B cell (primary cell): ENCODE data around the gene DGAT2. TPM values are rescaled to one million over a fixed set of nuclear protein-coding genes. Genes with fewer than 3 reads are reported as not detected.

Experiments used
- ATAC-seq: fragments of 200-7000 bp; cut with Tn5 transposase; one replicate; pipeline ENCODE4 v1.10.0; 2021; ENCODE audit warnings: low read depth, mild to moderate bottlenecking, moderate number of reproducible peaks, moderate library complexity
- CTCF ChIA-PET: fragments of 350-600 bp; sonication (Branson Sonifier 250); formaldehyde crosslinking; loops from one replicate; lab custom pipeline; 2021; ENCODE audit warnings: antibody characterized with exemption, inconsistent platforms; lab: Charles Lee
- POLR2A ChIA-PET: fragments of 350-600 bp; sonication (Branson Sonifier 250); formaldehyde crosslinking; loops from one replicate; lab custom pipeline; 2021; ENCODE audit warnings: antibody characterized with exemption; lab: Charles Lee
- DNase-seq: peaks from one replicate; pipeline ENCODE4 v3.0.0; 2013
- H2AFZ ChIP-seq: 2 replicates; pipeline ENCODE4 v1.6.1; 2012; ENCODE audit warnings: mild to moderate bottlenecking, low read depth, low read length; ENCODE audit not compliant: insufficient read depth, poor library complexity, severe bottlenecking
- H3K27ac ChIP-seq, 2 donors: 1 replicate in 1 of 2; 2 replicates in 1 of 2; pipeline ENCODE4 v1.5.1; 2012 to 2013; ENCODE audit warnings: low read length in 2 of 2, mild to moderate bottlenecking in 2 of 2, moderate library complexity in 1 of 2
- H3K27me3 ChIP-seq, 4 experiments: fragments of 200-600 bp in 1 of 4; sonication (generic) in 1 of 4; replicated peaks in 1 of 4; 1 replicate in 2 of 4; 2 replicates in 2 of 4; pipeline versions ENCODE4 v1.6.1 to v1.7.0; 2013 to 2016; ENCODE audit warnings: low read length in 3 of 4, mild to moderate bottlenecking in 2 of 4, mixed read lengths in 1 of 4, moderate library complexity in 1 of 4; ENCODE audit not compliant: insufficient read depth in 4 of 4, control insufficient read depth in 3 of 4; ENCODE audit errors: control extremely low read depth in 1 of 4
- H3K36me3 ChIP-seq, 2 experiments: replicated peaks in 1 of 2; 1 replicate in 1 of 2; 2 replicates in 1 of 2; pipeline versions ENCODE4 v1.6.1 to v1.7.1; 2013; ENCODE audit warnings: low read length in 1 of 2; ENCODE audit not compliant: insufficient read depth in 2 of 2, control insufficient read depth in 1 of 2; ENCODE audit errors: control extremely low read depth in 1 of 2, extremely low read depth in 1 of 2
- H3K4me1 ChIP-seq, 2 donors: fragments of 200-600 bp in 1 of 2; sonication (generic) in 1 of 2; 1 replicate in 1 of 2; 2 replicates in 1 of 2; pipeline versions ENCODE4 v1.5.1 to v1.6.1; 2013 to 2017; ENCODE audit warnings: low read length in 2 of 2; ENCODE audit not compliant: control insufficient read depth in 2 of 2, insufficient read depth in 2 of 2
- H3K4me2 ChIP-seq: replicated peaks from 2 replicates; pipeline ENCODE3; 2012; ENCODE audit warnings: mild to moderate bottlenecking, low read depth, low read length; ENCODE audit not compliant: poor library complexity, severe bottlenecking
- H3K4me3 ChIP-seq, 5 experiments: fragments of 200-600 bp in 1 of 5; sonication (generic) in 1 of 5; 1 replicate in 3 of 5; 2 replicates in 2 of 5; pipeline versions ENCODE4 v1.5.1 to v1.7.0; 2011 to 2016; ENCODE audit warnings: low read length in 4 of 5, mild to moderate bottlenecking in 4 of 5, low read depth in 2 of 5, control low read depth in 1 of 5, moderate library complexity in 1 of 5; ENCODE audit not compliant: insufficient read depth in 1 of 5; ENCODE audit errors: control extremely low read depth in 1 of 5, extremely low read depth in 1 of 5
- H3K79me2 ChIP-seq: fragments of 200-600 bp; sonication (generic); one replicate; pipeline ENCODE4 v1.6.0; 2016; ENCODE audit warnings: low read length; ENCODE audit not compliant: control insufficient read depth, insufficient read depth
- H3K9ac ChIP-seq: fragments of 200-600 bp; sonication (generic); 2 replicates; pipeline ENCODE4 v1.6.1; 2017; ENCODE audit warnings: mild to moderate bottlenecking, low read length, moderate library complexity
- H3K9me3 ChIP-seq, 3 donors: one replicate each; pipeline versions ENCODE4 v1.6.1 to v1.7.1; 2013; ENCODE audit warnings: low read length in 2 of 3; ENCODE audit not compliant: control insufficient read depth in 2 of 3, insufficient read depth in 1 of 3; ENCODE audit errors: control extremely low read depth in 1 of 3
- H4K20me1 ChIP-seq: 2 replicates; pipeline ENCODE4 v1.6.0; 2012; ENCODE audit warnings: mild to moderate bottlenecking, low read length; ENCODE audit not compliant: insufficient read depth, control insufficient read depth, poor library complexity, severe bottlenecking
- H3K27ac Mint-ChIP-seq: one replicate; pipeline ENCODE4 v1.8.0; 2021; ENCODE audit warnings: mixed read lengths
- H3K27me3 Mint-ChIP-seq: one replicate; pipeline ENCODE4 v1.8.0; 2021; ENCODE audit warnings: mixed read lengths
- H3K4me1 Mint-ChIP-seq: one replicate; pipeline ENCODE4 v1.8.0; 2021; ENCODE audit warnings: mixed read lengths
- H3K4me3 Mint-ChIP-seq: one replicate; pipeline ENCODE4 v1.8.0; 2021; ENCODE audit warnings: mixed read lengths
- H3K9me3 Mint-ChIP-seq: one replicate; pipeline ENCODE4 v1.8.0; 2022; ENCODE audit warnings: mixed read lengths; ENCODE audit not compliant: insufficient read depth
- EZH2 ChIP-seq: IDR thresholded peaks from 2 replicates; pipeline ENCODE4 v1.6.1; 2012; ENCODE audit warnings: borderline replicate concordance, low read depth, mild to moderate bottlenecking, moderate library complexity, low read length; ENCODE audit not compliant: insufficient read depth, poor library complexity, severe bottlenecking
- WGBS: methylation state at CpG from one replicate; pipeline ENCODE4 v1.1.5; 2013; ENCODE audit warnings: missing lambda C conversion rate; ENCODE audit not compliant: insufficient coverage; 5-methylcytosine and 5-hydroxymethylcytosine counted together
- intact Hi-C: fragments of 100-400 bp; cut with micrococcal nuclease; formaldehyde crosslinking; loops from one replicate; pipeline ENCODE4 v1.10.0; 2022
- polyA plus RNA-seq: library from polyadenylated mRNA; depleted of rRNA; stranded (reverse); fragments of >200 nt; gene quantifications from 2 replicates; pipeline ENCODE4 v1.2.3, GENCODE V29; 2012
- total RNA-seq, 2 donors: library from RNA; stranded (reverse); fragments of 120-200 nt in 1 of 2; gene quantifications; 1 replicate in 1 of 2; 2 replicates in 1 of 2; pipeline versions ENCODE4 v1.2.3 to v1.2.4, GENCODE V29; 2013 to 2022
- TF ChIP-seq, protein P1 (sequence below): fragments of 200-600 bp; IDR thresholded peaks from one replicate; pipeline ENCODE4 v1.8.0; 2022; ENCODE audit warnings: antibody characterized with exemption, mild to moderate bottlenecking

The DGAT2 gene
- total and polyA plus RNA-seq, 2 donors (not counting 1 experiment from before 2014, with no cell fraction given), result 5.8 to 6.5 TPM

DNA sequence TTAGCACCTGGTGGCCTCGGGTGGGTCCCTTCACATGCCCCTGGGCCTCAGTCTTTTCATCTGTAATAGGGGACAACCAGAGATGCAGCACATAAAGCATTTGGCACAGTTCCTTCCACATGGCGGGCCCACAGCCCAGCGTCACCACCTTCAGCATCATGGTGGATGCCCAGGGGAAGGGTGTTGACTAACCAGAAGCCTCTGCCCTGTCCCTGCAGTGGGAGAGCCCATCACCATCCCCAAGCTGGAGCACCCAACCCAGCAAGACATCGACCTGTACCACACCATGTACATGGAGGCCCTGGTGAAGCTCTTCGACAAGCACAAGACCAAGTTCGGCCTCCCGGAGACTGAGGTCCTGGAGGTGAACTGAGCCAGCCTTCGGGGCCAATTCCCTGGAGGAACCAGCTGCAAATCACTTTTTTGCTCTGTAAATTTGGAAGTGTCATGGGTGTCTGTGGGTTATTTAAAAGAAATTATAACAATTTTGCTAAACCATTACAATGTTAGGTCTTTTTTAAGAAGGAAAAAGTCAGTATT is 31.6 kb downstream of the DGAT2 start:
- Histone ChIP-seq H3K4me1 (peaks cover 3 to 22% of the 10 kb centered on the region in 2 donors), H2AFZ (no peak overlapping the region), H3K9me3 (no peaks in the 10 kb centered on the region), H4K20me1 (no peaks in the 10 kb centered on the region), H3K79me2 (peaks cover 12% of the 10 kb centered on the region), H3K27ac (no peak overlapping the region), H3K4me3 (no peak overlapping the region), H3K4me2 (no peak overlapping the region), H3K9ac (no peak overlapping the region), H3K36me3 (peaks cover 0 to 6% of the 10 kb centered on the region in 2 experiments), H3K27me3 (no peaks in the 10 kb centered on the region)
- ChIA-PET POLR2A (no interaction called here), CTCF (interaction anchor here (0.7 to 7.9 kb wide), 5 partner anchors 12 to 698 kb away, joined by 3 to 405 read pairs (median 3); partner anchors contain the start of gene UVRAG)
- 100% methylated on average over 7 of the region's 8 CpGs for WGBS
- Mint-ChIP-seq H3K27me3 (no peaks in the 10 kb centered on the region), H3K4me3 (no peak overlapping the region), H3K9me3 (no peaks in the 10 kb centered on the region), H3K4me1 (peaks cover 19% of the 10 kb centered on the region), H3K27ac (no peak overlapping the region)
- intact Hi-C loops, result loop anchor here (5.0 kb wide), 1 partner anchor 37 kb away; no protein-coding TSS in a partner anchor
- DNase-seq (no peak), ATAC-seq (no peak)
- no peak for TF ChIP-seq EZH2
- TF ChIP-seq, protein P1, sequence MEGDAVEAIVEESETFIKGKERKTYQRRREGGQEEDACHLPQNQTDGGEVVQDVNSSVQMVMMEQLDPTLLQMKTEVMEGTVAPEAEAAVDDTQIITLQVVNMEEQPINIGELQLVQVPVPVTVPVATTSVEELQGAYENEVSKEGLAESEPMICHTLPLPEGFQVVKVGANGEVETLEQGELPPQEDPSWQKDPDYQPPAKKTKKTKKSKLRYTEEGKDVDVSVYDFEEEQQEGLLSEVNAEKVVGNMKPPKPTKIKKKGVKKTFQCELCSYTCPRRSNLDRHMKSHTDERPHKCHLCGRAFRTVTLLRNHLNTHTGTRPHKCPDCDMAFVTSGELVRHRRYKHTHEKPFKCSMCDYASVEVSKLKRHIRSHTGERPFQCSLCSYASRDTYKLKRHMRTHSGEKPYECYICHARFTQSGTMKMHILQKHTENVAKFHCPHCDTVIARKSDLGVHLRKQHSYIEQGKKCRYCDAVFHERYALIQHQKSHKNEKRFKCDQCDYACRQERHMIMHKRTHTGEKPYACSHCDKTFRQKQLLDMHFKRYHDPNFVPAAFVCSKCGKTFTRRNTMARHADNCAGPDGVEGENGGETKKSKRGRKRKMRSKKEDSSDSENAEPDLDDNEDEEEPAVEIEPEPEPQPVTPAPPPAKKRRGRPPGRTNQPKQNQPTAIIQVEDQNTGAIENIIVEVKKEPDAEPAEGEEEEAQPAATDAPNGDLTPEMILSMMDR, result no peak

DNA sequence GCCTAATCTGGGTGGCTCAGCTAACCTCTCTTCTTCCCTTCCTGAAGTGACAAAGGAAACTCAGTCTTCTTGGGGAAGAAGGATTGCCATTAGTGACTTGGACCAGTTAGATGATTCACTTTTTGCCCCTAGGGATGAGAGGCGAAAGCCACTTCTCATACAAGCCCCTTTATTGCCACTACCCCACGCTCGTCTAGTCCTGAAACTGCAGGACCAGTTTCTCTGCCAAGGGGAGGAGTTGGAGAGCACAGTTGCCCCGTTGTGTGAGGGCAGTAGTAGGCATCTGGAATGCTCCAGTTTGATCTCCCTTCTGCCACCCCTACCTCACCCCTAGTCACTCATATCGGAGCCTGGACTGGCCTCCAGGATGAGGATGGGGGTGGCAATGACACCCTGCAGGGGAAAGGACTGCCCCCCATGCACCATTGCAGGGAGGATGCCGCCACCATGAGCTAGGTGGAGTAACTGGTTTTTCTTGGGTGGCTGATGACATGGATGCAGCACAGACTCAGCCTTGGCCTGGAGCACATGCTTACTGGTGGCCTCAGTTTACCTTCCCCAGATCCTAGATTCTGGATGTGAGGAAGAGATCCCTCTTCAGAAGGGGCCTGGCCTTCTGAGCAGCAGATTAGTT is 32.3 kb downstream of the DGAT2 start:
- 100% methylated on average over 1 of the region's 6 CpGs for WGBS
- ChIA-PET CTCF (interaction anchor here (1.0 to 7.9 kb wide), 6 partner anchors 12 to 518 kb away, joined by 3 to 405 read pairs (median 28); partner anchors contain the start of gene UVRAG), POLR2A (no interaction called here)
- TF ChIP-seq, protein P1, result no peak
- no peak for TF ChIP-seq EZH2
- Histone ChIP-seq H4K20me1 (no peaks in the 10 kb centered on the region), H3K9ac (no peak overlapping the region), H3K27ac (no peak overlapping the region), H3K36me3 (peaks cover 0 to 6% of the 10 kb centered on the region in 2 experiments), H3K27me3 (no peaks in the 10 kb centered on the region), H2AFZ (no peak overlapping the region), H3K4me2 (no peak overlapping the region), H3K79me2 (peaks cover 12% of the 10 kb centered on the region), H3K9me3 (no peaks in the 10 kb centered on the region), H3K4me1 (peaks cover 3 to 22% of the 10 kb centered on the region in 2 donors), H3K4me3 (no peak overlapping the region)
- no peak overlapping the region for H3K27ac Mint-ChIP-seq
- H3K4me3 Mint-ChIP-seq, result no peak overlapping the region
- DNase-seq (no peak), ATAC-seq (no peak)
- no peaks in the 10 kb centered on the region for H3K27me3 Mint-ChIP-seq
- intact Hi-C loops, result loop anchor here (5.0 kb wide), 1 partner anchor 36 kb away; no protein-coding TSS in a partner anchor
- H3K9me3 Mint-ChIP-seq, result no peaks in the 10 kb centered on the region
- H3K4me1 Mint-ChIP-seq, result peaks cover 17% of the 10 kb centered on the region
